AG04449 (cell line): Measurements from ENCODE around the gene LCE2D.

ENCODE experiments used
- CTCF ChIA-PET: fragments of 350-600 bp; formaldehyde crosslinking; extraction: SDS; loops from one replicate; lab custom pipeline; 2021; ENCODE audit warnings: antibody characterized with exemption; lab: Yijun Ruan, JAX
- POLR2A ChIA-PET: fragments of 400-600, 350-600 bp; formaldehyde crosslinking; extraction: SDS; loops from one replicate; lab custom pipeline; 2020; ENCODE audit warnings: antibody characterized with exemption, inconsistent platforms; lab: Yijun Ruan, JAX
- DNase-seq: peaks from one replicate; pipeline ENCODE4 v3.0.0-alpha.2; 2010; ENCODE audit warnings: low read depth, low spot score
- H3K4me3 ChIP-seq: 2 replicates; pipeline ENCODE4 v1.5.1; 2011; ENCODE audit warnings: low read depth, mild to moderate bottlenecking, control low read depth, low read length
- CTCF ChIP-seq: IDR thresholded peaks from one replicate; pipeline ENCODE4 v1.5.1; 2011; ENCODE audit warnings: mild to moderate bottlenecking, moderate library complexity, low read length, control low read depth, inconsistent platforms; ENCODE audit not compliant: insufficient read depth; ENCODE audit errors: missing control alignments

LCE2D gene

GRCh38 chr1:152707860-152708259, 44.7 kb downstream of the LCE2D start, which contains the start of gene LCE4A:
TSS of gene LCE4A (plus strand) at chr1:152708160. CDS start at chr1:152709076, 916 bp downstream.
- ChIA-PET CTCF (no interaction called here), POLR2A (no interaction called here)
- TF ChIP-seq CTCF: no peak
- no peak for DNase-seq
- H3K4me3 ChIP-seq: no peak within 1 kb of the TSS
